SK-N-SH (cell line): ENCODE measurements around the gene C1orf35. TPM values are rescaled to one million over a fixed set of nuclear protein-coding genes. Genes with fewer than 3 reads are reported as not detected.

Source experiments
- CTCF ChIA-PET: fragments of 300-600, 350-600 bp; formaldehyde crosslinking; extraction: SDS; loops from one replicate; lab custom pipeline; 2021; lab: Yijun Ruan, JAX
- POLR2A ChIA-PET: fragments of 350-600 bp; sonication (Branson Sonifier 250); formaldehyde crosslinking; extraction: SDS; loops from one replicate; lab custom pipeline; 2020; ENCODE audit warnings: antibody characterized with exemption, inconsistent platforms; lab: Yijun Ruan, JAX
- DNase-seq: peaks from one replicate; pipeline ENCODE4 v3.0.0; 2012
- H2AFZ ChIP-seq: fragments of 200-600 bp; sonication (generic); 2 replicates; pipeline ENCODE4 v1.8.1; 2016; ENCODE audit warnings: antibody characterized with exemption, mild to moderate bottlenecking, low read depth
- H3F3A ChIP-seq: fragments of 200-600 bp; sonication (generic); replicated peaks from 2 replicates; pipeline ENCODE3; 2016; ENCODE audit warnings: antibody characterized with exemption, mild to moderate bottlenecking; ENCODE audit not compliant: insufficient read depth
- H3K27ac ChIP-seq, 2 experiments: fragments of 200-500 bp in 1 of 2; fragments of 200-600 bp in 1 of 2; sonication (Bioruptor generic) in 1 of 2; sonication (generic), shearing (Covaris generic) in 1 of 2; 2 replicates each; pipeline versions ENCODE4 v1.5.1 to v1.6.1; 2014 to 2016; ENCODE audit warnings: low read depth in 2 of 2, inconsistent platforms in 1 of 2, low read length in 1 of 2, mild to moderate bottlenecking in 1 of 2, mixed read lengths in 1 of 2
- H3K27me3 ChIP-seq: fragments of 200-600 bp; sonication (generic), shearing (Covaris generic); 2 replicates; pipeline ENCODE4 v1.6.1; 2016; ENCODE audit warnings: mixed run types; ENCODE audit not compliant: insufficient read depth
- H3K36me3 ChIP-seq, 2 experiments: fragments of 200-500 bp in 1 of 2; fragments of 200-600 bp in 1 of 2; sonication (Bioruptor generic) in 1 of 2; sonication (generic) in 1 of 2; replicated peaks in 1 of 2; 2 replicates each; pipeline versions ENCODE3 to v1.5.1; 2014 to 2016; ENCODE audit warnings: low read length in 1 of 2, mild to moderate bottlenecking in 1 of 2; ENCODE audit not compliant: insufficient read depth in 2 of 2, control insufficient read depth in 1 of 2
- H3K4me1 ChIP-seq, 2 experiments: fragments of 200-500 bp in 1 of 2; fragments of 200-600 bp in 1 of 2; sonication (Bioruptor generic) in 1 of 2; sonication (generic), shearing (Covaris generic) in 1 of 2; 2 replicates each; pipeline versions ENCODE4 v1.5.1 to v1.6.1; 2014 to 2016; ENCODE audit warnings: low read depth in 1 of 2, low read length in 1 of 2, mixed run types in 1 of 2; ENCODE audit not compliant: insufficient read depth in 2 of 2, control insufficient read depth in 1 of 2
- H3K4me2 ChIP-seq: fragments of 200-600 bp; sonication (generic), shearing (Covaris generic); 2 replicates; pipeline ENCODE4 v1.6.1; 2017; ENCODE audit warnings: mixed run types
- H3K4me3 ChIP-seq, 2 experiments: fragments of 200-500 bp in 1 of 2; fragments of 200-600 bp in 1 of 2; sonication (Bioruptor generic) in 1 of 2; sonication (generic), shearing (Covaris generic) in 1 of 2; 2 replicates each; pipeline versions ENCODE4 v1.5.1 to v1.8.1; 2014 to 2016; ENCODE audit warnings: low read depth in 2 of 2, inconsistent platforms in 1 of 2, low read length in 1 of 2, mild to moderate bottlenecking in 1 of 2, mixed read lengths in 1 of 2, moderate library complexity in 1 of 2
- H3K79me2 ChIP-seq: fragments of 200-600 bp; sonication (generic); 2 replicates; pipeline ENCODE4 v1.8.1; 2017; ENCODE audit warnings: mild to moderate bottlenecking; ENCODE audit not compliant: insufficient read depth
- H3K9ac ChIP-seq: fragments of 200-600 bp; sonication (generic); 2 replicates; pipeline ENCODE4 v1.6.1; 2017; ENCODE audit warnings: mixed run types
- H3K9me2 ChIP-seq: fragments of 200-600 bp; sonication (generic); 2 replicates; pipeline ENCODE4 v1.6.1; 2017; ENCODE audit warnings: mixed run types
- H3K9me3 ChIP-seq: fragments of 200-600 bp; sonication (generic); 2 replicates; pipeline ENCODE4 v1.6.1; 2017; ENCODE audit warnings: mixed run types, mild to moderate bottlenecking, moderate library complexity
- H4K20me1 ChIP-seq: fragments of 200-600 bp; sonication (generic); 2 replicates; pipeline ENCODE4 v1.6.1; 2017; ENCODE audit warnings: mild to moderate bottlenecking, mixed run types; ENCODE audit not compliant: insufficient read depth
- CHD2 ChIP-seq: fragments of 150-350 bp; IDR thresholded peaks from 2 replicates; pipeline ENCODE4 v1.6.1; 2018; ENCODE audit warnings: low read length; ENCODE audit not compliant: partially characterized antibody
- CTCF ChIP-seq: fragments of 200-600 bp; sonication (generic); IDR thresholded peaks from 2 replicates; pipeline ENCODE4 v1.6.1; 2017; ENCODE audit warnings: antibody characterized with exemption, mild to moderate bottlenecking, moderate library complexity
- EZH2phosphoT487 ChIP-seq: fragments of 200-600 bp; sonication (generic); IDR thresholded peaks from 2 replicates; pipeline ENCODE4 v1.6.1; 2017; ENCODE audit warnings: low read depth, mixed run types, mild to moderate bottlenecking, antibody characterized with exemption, moderate library complexity, borderline replicate concordance
- GATA2 ChIP-seq: sonication (generic); formaldehyde crosslinking; IDR thresholded peaks from 2 replicates; pipeline ENCODE4 v1.5.0; 2020; ENCODE audit warnings: mild to moderate bottlenecking, missing genetic modification reagents
- MXI1 ChIP-seq: IDR thresholded peaks from 2 replicates; pipeline ENCODE4 v1.6.1; 2012; ENCODE audit warnings: mild to moderate bottlenecking, low read depth, low read length, improper control_type of control experiment
- NFIC ChIP-seq: IDR thresholded peaks from 2 replicates; pipeline ENCODE4 v1.4.0; 2012; ENCODE audit warnings: borderline replicate concordance
- SMC3 ChIP-seq: IDR thresholded peaks from 2 replicates; pipeline ENCODE4 v1.6.1; 2012; ENCODE audit warnings: low read depth, low read length, improper control_type of control experiment
- USF1 ChIP-seq: IDR thresholded peaks from 2 replicates; pipeline ENCODE4 v1.4.0; 2012; ENCODE audit warnings: low read depth, borderline replicate concordance
- WGBS: methylation state at CpG from one replicate; pipeline ENCODE4 v1.1.6; 2017; ENCODE audit warnings: low lambda C conversion rate; 5-methylcytosine and 5-hydroxymethylcytosine counted together
- polyA plus RNA-seq, 3 experiments: library from polyadenylated mRNA; depleted of rRNA; stranded (reverse); fragments of >200 nt; gene quantifications; 2 replicates each; pipeline ENCODE4 v1.2.3, GENCODE V29; 2012

C1orf35 gene
- polyA plus RNA-seq, 1 of the 3 experiments (the other 2 are of a cell fraction) = 42.9 TPM

- TF ChIP-seq USF1 (no peak), GATA2 (no peak), EZH2phosphoT487 (no peak)
- H3K36me3 ChIP-seq = peaks cover 19 to 35% of the 10 kb centered on the region in 2 experiments
- no peak overlapping the region for H2AFZ ChIP-seq
- peaks cover 8 to 39% of the 10 kb centered on the region in 2 experiments; a peak in 3 of 4 replicates for H3K4me1 ChIP-seq
- no peak overlapping the region for H3K27ac ChIP-seq
- no peaks in the 10 kb centered on the region for H3K9me2 ChIP-seq
- peaks cover 22% of the 10 kb centered on the region for H4K20me1 ChIP-seq
- no peak overlapping the region for H3K4me3 ChIP-seq
- WGBS = 76% methylated on average over 7 of the region's 7 CpGs
- peaks cover 19% of the 10 kb centered on the region for H3F3A ChIP-seq
- H3K4me2 ChIP-seq = 0 out of 2 replicates have a peak overlapping the region, but pooled peaks have one; percentile 77
- ChIA-PET CTCF (no interaction called here), POLR2A (interaction anchor here (1.1 kb wide), 1 partner anchor 106 kb away, joined by 3 read pairs; no protein-coding TSS in a partner anchor)
- H3K27me3 ChIP-seq = no peaks in the 10 kb centered on the region
- H3K9ac ChIP-seq = no peak overlapping the region
- DNase-seq = no peak
- H3K79me2 ChIP-seq = peaks cover 50% of the 10 kb centered on the region
- H3K9me3 ChIP-seq = no peaks in the 10 kb centered on the region
Measured at GRCh38 chr1:228104526-228105269, 1.6 kb upstream of the C1orf35 start.

GRCh38 chr1:228101994-228102790, 933 bp downstream of the C1orf35 start:
- H3K4me2 ChIP-seq = peak overlapping the region; percentile 77
- no peak overlapping the region; a peak in 1 of 4 replicates for H3K27ac ChIP-seq
- ChIA-PET CTCF (interaction anchor here (1.1 kb wide), 1 partner anchor 103 kb away, joined by 3 read pairs; no protein-coding TSS in a partner anchor), POLR2A (interaction anchor here (0.9 kb wide), 1 partner anchor 20 kb away, joined by 4 read pairs; no protein-coding TSS in a partner anchor)
- H2AFZ ChIP-seq = no peak overlapping the region
- H3F3A ChIP-seq = peaks cover 31% of the 10 kb centered on the region
- peaks cover 47% of the 10 kb centered on the region for H4K20me1 ChIP-seq
- peaks cover 61% of the 10 kb centered on the region for H3K79me2 ChIP-seq
- TF ChIP-seq NFIC (no peak), CHD2 (no peak), MXI1 (peak; percentile 10; the same call in 1 of the 2 replicates), CTCF (peak; percentile 24; the same call in 1 of the 2 replicates), USF1 (no peak), SMC3 (peak; percentile 29; the same call in 1 of the 2 replicates)
- DNase-seq = peak; percentile 86
- 11% methylated on average over 7 of the region's 73 CpGs for WGBS
- H3K4me1 ChIP-seq = peaks cover 4 to 25% of the 10 kb centered on the region in 2 experiments; a peak in 3 of 4 replicates
- peaks cover 33 to 54% of the 10 kb centered on the region in 2 experiments for H3K36me3 ChIP-seq
- H3K9me2 ChIP-seq = no peaks in the 10 kb centered on the region
- no peaks in the 10 kb centered on the region for H3K9me3 ChIP-seq
- peak overlapping the region; percentile 83 to 98 for H3K4me3 ChIP-seq
- H3K27me3 ChIP-seq = no peaks in the 10 kb centered on the region
- H3K9ac ChIP-seq = peak overlapping the region; percentile 78; the same call in 1 of the 2 replicates
